K562 (cell line): ENCODE results near the gene ROM1. TPM values are rescaled to one million over a fixed set of nuclear protein-coding genes. Genes with fewer than 3 reads are reported as not detected.

Experiments used
- CBX5 ChIP-seq: IDR thresholded peaks from 2 replicates; pipeline ENCODE4 v1.6.1; 2014; ENCODE audit warnings: low read depth, borderline replicate concordance
- CHD7 ChIP-seq: fragments of 200-600 bp; sonication (generic); IDR thresholded peaks from one replicate; pipeline ENCODE4 v1.6.1; 2012; ENCODE audit warnings: mild to moderate bottlenecking, low read depth, low read length, inconsistent platforms
- E2F3 ChIP-seq: fragments of 250-450 bp; sonication (Bioruptor Pico); IDR thresholded peaks from 2 replicates; pipeline ENCODE4 v1.4.0; 2020; ENCODE audit warnings: mild to moderate bottlenecking
- EWSR1 ChIP-seq: fragments of 450-650 bp; IDR thresholded peaks from 2 replicates; pipeline ENCODE4 v1.6.1; 2018; ENCODE audit warnings: borderline replicate concordance, mild to moderate bottlenecking, low read depth, moderate library complexity; ENCODE audit not compliant: partially characterized antibody
- HDAC2 ChIP-seq: fragments of 450-650 bp; IDR thresholded peaks from 2 replicates; pipeline ENCODE4 v1.6.1; 2016; ENCODE audit warnings: mild to moderate bottlenecking
- HNRNPUL1 ChIP-seq: fragments of 200-400 bp; formaldehyde crosslinking; IDR thresholded peaks from 2 replicates; pipeline ENCODE4 v1.6.1; 2017; ENCODE audit warnings: low read length
- KDM2B ChIP-seq: fragments of 250-450 bp; sonication (Bioruptor Pico); IDR thresholded peaks from 2 replicates; pipeline ENCODE4 v1.8.0; 2021; ENCODE audit warnings: mild to moderate bottlenecking, moderate library complexity
- MTA1 ChIP-seq: fragments of 450-650 bp; IDR thresholded peaks from 2 replicates; pipeline ENCODE4 v1.6.1; 2017; ENCODE audit warnings: borderline replicate concordance
- NFE2 ChIP-seq: IDR thresholded peaks from 2 replicates; pipeline ENCODE4 v1.6.1; 2014; ENCODE audit warnings: antibody characterized with exemption, low read depth
- TEAD4 ChIP-seq, 2 experiments: sonication (generic) in 1 of 2; formaldehyde crosslinking in 1 of 2; IDR thresholded peaks; 2 replicates each; pipeline versions ENCODE4 v1.6.1 to v1.8.0; 2012 to 2022; ENCODE audit warnings: borderline replicate concordance in 1 of 2, inconsistent platforms in 1 of 2, low read length in 1 of 2, mild to moderate bottlenecking in 1 of 2, missing genetic modification reagents in 1 of 2
- TOE1 ChIP-seq, 2 experiments: fragments of 450-650 bp in 1 of 2; sonication (generic) in 1 of 2; formaldehyde crosslinking in 1 of 2; IDR thresholded peaks; 2 replicates each; pipeline versions ENCODE4 v1.7.1 to v1.8.0; 2016 to 2022; ENCODE audit warnings: borderline replicate concordance in 2 of 2, mild to moderate bottlenecking in 2 of 2, antibody characterized with exemption in 1 of 2, inconsistent platforms in 1 of 2, low read depth in 1 of 2, missing genetic modification reagents in 1 of 2, moderate library complexity in 1 of 2
- ZBTB17 ChIP-seq: fragments of 450-650 bp; formaldehyde crosslinking; IDR thresholded peaks from 2 replicates; pipeline ENCODE4 v1.4.0; 2020; ENCODE audit warnings: mild to moderate bottlenecking
- polyA plus RNA-seq, 8 experiments: library from polyadenylated mRNA; depleted of rRNA in 4 of 8; stranded (reverse) in 5 of 8; unstranded in 3 of 8; fragments of >200 nt; fragmentation: Nextera tagmentation in 2 of 8; fragmentation: Illumina TruSeq in 1 of 8; extraction: Ambion mirVana in 2 of 8; extraction: Trizol in 1 of 8; gene quantifications; 2 replicates each; pipeline versions ENCODE4 v1.2.1 to v1.2.3, GENCODE V29; 2011 to 2014; ENCODE audit warnings: inconsistent platforms in 1 of 8, missing spikeins in 1 of 8
- total RNA-seq, 7 experiments: library from RNA; depleted of rRNA in 6 of 7; stranded (reverse); fragments of >200 nt in 6 of 7; fragmentation: Illumina TruSeq in 2 of 7; extraction: Trizol in 2 of 7; gene quantifications; 2 replicates each; pipeline versions ENCODE4 v1.2.1 to v1.2.3, GENCODE V29; 2011 to 2021; ENCODE audit warnings: low replicate concordance in 1 of 7
- TF ChIP-seq, protein P1 (sequence below): fragments of 250-450 bp; sonication (Bioruptor Pico); IDR thresholded peaks from 2 replicates; pipeline ENCODE4 v1.9.0; 2021; ENCODE audit warnings: mild to moderate bottlenecking

ROM1 gene
- total and polyA plus RNA-seq, 9 of the 15 experiments (the other 6 are each of a cell fraction or from before 2014, with no cell fraction given), result 0.75 to 4.0 (median 2.6) TPM

DNA sequence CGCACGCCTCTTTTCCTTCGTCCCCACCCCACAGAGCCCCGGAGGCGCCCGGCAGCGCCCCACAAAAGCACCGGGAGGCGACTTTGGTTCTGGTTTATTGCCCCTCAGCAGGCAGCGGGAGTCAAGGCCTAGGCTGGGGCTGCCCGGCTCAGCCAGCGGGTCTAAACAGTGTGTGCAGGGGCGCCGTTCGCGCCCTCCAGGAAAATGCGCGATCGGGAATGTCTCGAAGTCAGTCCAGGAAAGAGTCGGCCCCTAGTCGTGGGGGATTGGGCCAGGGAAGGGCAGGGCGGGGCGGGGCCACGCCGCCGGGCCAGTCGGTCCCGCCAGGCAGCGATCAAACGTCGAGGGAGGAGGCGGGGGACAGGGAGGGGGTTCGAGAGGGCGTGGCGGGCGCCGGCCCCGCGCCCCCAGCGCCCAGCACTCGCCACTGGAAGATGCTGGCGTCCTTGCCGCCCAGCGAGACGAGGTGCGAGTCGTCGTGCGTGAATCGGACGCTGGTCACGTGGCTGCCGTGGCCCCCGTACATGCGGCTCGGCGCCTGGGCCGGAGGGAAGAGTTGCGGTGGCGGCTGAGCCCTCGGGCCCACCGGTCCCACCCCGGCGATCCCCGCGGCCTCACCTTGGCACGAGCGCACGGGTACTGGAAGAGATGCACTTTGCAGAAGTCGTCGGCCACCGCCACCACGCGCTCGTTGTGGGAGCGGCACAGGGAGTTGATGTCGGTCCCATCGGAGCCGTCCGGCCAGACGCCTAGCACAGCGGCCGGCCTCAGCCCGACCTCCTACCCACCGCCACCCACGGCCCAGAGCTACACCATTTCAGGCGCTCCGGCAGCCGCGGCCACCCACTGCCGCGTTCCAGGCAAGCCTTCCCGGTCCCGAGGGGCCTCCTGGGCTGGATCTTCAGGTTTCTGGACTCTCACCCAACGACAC lies 10.7 kb upstream of the ROM1 start (continued):
- TF ChIP-seq CHD7, result no peak
- TF ChIP-seq ZBTB17 (CRISPR knock-in tag), result 0 out of 2 replicates have a peak, but pooled peaks have one; percentile 12
- TF ChIP-seq NFE2, result no peak
- TF ChIP-seq E2F3, result peak; percentile 81; the same call in 1 of the 2 replicates
- TF ChIP-seq KDM2B, result peak; percentile 92; the same call in 1 of the 2 replicates
- no peak for TF ChIP-seq CBX5
- no peak for TF ChIP-seq HNRNPUL1
- TF ChIP-seq MTA1, result peak; percentile 34; the same call in 1 of the 2 replicates
- peak; percentile 53; the same call in 1 of the 2 replicates for TF ChIP-seq HDAC2
- no peak for TF ChIP-seq EWSR1
- peak; percentile 55; the same call in 1 of the 2 replicates for TF ChIP-seq TOE1 (IDR thresholded peaks at IDR 0.05; ENCODE audit: borderline replicate concordance)
- TF ChIP-seq TOE1 (CRISPR knock-in tag; IDR thresholded peaks at IDR 0.05; ENCODE audit: borderline replicate concordance, low read depth), result no peak
- TF ChIP-seq, protein P1, sequence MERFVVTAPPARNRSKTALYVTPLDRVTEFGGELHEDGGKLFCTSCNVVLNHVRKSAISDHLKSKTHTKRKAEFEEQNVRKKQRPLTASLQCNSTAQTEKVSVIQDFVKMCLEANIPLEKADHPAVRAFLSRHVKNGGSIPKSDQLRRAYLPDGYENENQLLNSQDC, result no peak
- no peak for TF ChIP-seq TEAD4 (IDR thresholded peaks at IDR 0.05; ENCODE audit: low read length)
- no peak for TF ChIP-seq TEAD4 (CRISPR knock-in tag; IDR thresholded peaks at IDR 0.05; ENCODE audit: borderline replicate concordance)
